ENCODE measurements around the gene GCAT.
A peak's percentile ranks its signal among the peaks of the same experiment; 100 is the strongest.

The GCAT gene

DNA sequence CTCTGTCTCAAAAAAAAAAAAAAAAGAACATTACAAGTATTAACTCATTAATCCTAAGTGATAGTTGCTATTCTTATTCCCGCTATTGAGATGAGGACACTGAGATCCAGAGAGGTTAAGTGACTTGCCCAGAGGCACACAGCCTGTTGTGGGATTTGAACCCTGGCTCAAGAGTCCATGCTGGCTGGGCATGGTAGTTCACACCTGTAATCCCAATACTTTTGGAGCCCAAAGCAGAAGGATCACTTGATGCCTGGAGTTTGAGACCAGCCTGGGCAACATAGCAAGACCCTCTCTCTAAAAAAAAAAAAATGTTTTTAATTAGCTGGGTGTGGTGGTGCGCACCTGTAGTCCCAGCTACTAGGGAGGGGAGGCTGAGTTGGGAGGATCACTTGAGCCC lies 4.1 kb downstream of the GCAT start:
- no peak for DNase-seq

DNA sequence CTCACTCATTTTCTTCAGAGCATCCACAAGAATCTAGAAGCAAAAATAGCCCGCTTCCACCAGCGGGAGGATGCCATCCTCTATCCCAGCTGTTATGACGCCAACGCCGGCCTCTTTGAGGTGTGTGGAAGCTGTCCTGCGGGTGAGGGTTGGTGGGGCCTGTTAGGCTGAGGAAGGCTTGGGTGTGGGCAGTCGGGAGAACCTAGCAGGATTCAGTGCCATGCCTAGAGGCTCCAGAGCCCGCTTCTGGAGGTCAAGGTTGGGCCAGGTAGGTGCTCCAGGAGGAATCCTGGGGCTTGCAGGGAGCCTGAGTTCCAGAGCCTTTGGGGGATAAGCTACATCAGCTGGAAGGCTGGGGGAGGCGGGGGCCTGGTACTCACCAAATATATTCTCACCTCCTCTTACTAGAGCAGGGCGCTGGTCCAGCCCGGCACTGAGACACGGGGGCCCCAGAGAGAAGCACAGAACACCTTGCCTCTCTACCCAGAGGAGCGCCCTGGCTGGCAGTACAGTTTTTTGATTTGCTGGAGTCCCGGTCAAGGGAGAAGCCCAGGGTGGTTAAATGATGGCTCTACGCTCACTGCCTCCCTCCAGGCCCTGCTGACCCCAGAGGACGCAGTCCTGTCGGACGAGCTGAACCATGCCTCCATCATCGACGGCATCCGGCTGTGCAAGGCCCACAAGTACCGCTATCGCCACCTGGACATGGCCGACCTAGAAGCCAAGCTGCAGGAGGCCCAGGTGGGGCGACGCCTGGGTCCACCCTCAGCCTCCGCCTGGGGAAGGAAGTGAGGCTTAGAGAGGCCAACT lies 5.3 kb downstream of the GCAT start:
- DNase-seq, result no peak

DNA sequence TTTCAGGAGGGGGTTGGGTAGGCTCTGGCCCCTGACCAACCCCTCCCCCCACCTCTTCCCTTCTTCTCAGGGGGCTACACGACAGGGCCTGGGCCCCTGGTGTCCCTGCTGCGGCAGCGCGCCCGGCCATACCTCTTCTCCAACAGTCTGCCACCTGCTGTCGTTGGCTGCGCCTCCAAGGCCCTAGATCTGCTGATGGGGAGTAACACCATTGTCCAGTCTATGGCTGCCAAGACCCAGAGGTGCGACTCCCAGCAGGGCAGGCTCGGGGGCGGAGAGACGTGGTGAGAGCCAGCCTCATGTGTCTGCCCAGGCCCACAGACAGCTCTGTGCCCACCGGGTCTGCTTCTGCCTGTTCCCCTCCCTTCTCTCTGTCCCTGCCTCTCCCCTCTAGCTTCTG lies 7.9 kb downstream of the GCAT start:
- no peak for DNase-seq

DNA sequence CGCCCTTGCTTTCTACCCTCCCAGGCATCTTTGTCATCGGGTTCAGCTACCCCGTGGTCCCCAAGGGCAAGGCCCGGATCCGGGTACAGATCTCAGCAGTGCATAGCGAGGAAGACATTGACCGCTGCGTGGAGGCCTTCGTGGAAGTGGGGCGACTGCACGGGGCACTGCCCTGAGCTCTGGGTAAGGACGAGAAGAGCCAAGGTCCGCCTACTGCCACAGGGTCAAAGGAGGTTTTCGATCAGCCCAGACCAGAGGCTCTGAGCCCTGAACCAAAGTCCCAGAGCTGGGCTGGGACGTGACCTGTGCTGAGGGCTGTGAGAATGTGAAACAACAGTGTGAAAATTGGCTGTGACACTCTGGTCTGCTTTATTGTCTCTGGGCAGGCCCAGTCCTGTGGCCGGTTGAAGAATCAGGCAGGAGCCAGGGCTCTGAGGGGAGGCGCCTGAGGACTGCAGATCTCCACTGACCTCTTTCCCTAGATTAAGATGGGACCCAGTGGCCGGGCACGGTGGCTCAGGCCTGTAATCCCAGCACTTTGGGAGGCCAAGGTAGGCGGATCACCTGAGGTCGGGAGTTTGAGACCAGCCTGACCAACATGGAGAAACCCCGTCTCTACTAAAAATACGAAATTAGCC lies 8.9 kb downstream of the GCAT start:
- no peak for DNase-seq

DNA sequence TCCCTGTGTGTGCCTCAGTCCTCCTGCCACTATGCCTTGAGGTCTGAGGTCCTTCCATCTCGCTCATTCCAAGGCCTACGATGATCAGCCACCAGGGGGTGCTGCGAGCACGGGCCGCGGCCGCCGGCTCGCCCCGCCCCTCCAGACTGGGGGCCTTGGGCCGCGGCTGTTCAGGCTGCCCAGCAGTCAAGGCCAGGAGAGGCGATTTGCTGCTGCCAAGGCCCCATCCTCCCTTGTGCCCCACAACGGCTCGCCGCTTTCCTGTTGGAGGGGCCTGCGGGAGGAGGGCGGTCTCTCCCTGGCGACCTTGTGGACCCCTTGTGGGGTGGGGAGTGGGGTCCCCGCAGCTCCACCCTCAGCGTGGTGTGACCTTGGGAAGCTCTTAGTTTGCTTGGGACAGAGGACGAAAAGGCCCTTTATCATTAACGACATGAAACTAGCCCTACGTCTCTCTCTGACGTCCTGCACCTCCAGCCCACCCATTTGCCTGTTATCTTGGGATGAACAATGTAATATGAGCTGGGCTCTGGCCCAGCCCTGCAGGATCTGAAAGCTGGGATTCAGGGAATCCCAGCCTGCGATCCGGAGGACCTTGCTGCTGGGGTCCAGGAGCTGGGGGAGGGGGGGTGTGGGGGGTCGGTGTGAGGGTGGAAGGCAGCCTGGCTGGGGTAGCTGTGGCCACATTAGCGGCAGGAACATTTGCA lies 10.1 kb downstream of the GCAT start:
- DNase-seq, result peak; percentile 82

DNA sequence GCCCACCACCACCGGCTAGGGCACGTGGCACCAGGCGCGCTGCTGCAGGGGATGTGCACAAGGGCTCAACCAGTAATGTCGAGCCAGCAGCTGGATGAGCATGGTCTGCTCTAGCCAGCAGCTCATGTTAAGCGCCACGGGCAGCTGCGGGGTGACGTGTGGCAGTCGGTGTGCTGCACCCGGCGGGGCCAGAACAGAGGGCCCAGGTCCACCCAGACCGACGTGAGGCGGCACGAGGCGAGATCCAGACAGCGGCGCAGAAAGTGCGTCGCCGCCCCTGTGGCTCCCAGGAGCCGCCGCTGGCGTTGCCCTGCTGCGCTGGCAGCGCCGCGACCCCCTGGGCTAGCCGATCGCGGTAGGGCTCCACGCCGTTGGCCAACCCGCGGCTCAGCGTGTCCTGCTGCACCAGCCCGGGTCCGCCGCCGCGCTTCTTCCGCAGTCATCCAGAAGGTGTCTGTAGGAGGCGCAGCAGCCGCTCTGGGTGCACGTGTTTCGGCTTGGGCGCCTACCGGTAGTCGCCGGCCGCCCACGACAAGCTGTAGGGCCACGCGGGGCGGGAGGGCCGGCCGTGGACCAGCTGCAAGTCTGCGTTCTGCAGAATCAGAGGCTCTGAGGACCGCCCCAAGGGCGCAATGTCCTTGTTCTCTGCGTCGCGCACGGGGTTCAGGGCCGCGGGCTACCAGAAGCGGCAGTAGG lies 10.8 kb downstream of the GCAT start:
- peak; percentile 53 for DNase-seq

DNA sequence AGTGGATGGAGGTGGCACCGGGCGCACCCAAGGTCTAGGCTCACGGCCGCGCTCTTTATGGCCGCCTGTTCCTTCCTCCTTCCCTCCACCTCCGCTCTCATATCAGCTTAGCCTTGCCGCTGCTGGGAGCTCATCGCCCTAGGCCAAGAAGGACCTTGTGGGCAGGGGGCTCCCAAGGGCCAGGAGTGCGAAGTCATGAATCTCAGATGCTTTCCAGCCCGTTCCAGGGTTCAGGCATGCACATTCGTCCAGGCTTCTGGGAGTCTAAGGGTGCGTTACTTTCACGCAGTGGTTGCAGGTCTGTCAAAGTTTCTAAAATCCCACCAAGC lies 11.3 kb downstream of the GCAT start:
- DNase-seq, result no peak

DNA sequence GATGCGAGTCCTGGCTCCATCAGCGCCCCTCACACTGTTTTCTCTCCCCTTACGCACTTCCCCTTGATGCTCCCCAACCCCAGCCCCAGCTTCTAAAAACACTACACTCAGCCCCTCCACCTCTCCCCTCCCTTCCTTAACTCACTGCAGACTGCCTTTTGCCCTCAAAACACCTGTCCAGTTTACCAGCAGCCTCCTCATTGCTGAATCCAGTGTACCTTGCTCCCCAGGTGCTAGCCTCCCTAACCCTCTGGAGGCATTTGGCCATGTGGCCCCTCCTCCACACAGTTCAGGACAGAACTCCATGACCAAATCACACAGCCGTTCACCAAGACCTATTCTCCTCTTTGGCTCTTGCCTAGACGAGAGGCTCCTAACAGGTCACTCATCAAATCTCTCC lies 12.6 kb downstream of the GCAT start:
- no peak for DNase-seq

DNA sequence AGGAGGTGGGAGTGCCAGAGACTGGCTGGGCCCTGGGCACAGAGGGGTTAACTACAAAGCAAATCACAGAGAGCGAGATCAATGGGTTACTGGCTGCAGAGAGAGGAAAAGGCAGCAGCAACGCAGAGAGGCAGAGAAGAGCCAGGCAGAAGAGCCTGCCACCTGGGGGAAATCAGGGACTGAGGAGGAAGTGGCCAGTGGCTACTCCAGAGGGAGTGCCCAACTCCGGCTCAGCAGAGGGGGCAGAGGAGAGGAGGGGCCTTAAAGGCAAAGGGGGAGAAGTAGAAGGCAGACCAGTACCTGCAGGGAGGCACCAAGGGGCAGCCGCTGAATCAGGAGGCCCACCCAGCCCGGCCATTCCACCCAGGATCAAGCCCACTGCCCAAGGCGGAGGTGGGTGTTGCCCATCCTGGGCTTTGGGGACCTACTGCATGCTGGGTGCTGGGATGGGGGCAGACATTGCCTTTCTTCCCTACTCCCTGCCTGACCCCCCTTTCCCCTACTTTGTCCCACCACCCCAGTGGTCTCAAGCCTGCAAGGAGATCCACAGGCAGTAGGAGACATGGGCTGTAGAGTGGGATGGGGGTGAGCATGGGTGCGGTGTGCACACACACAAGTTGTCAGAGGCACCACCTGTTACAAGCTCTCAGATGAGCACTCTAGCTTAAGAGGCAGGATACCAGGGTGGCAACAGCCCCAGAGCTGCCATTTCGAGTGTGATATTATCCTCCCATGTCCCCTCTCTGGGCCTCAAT lies 14.5 kb downstream of the GCAT start:
- no peak for DNase-seq

DNA sequence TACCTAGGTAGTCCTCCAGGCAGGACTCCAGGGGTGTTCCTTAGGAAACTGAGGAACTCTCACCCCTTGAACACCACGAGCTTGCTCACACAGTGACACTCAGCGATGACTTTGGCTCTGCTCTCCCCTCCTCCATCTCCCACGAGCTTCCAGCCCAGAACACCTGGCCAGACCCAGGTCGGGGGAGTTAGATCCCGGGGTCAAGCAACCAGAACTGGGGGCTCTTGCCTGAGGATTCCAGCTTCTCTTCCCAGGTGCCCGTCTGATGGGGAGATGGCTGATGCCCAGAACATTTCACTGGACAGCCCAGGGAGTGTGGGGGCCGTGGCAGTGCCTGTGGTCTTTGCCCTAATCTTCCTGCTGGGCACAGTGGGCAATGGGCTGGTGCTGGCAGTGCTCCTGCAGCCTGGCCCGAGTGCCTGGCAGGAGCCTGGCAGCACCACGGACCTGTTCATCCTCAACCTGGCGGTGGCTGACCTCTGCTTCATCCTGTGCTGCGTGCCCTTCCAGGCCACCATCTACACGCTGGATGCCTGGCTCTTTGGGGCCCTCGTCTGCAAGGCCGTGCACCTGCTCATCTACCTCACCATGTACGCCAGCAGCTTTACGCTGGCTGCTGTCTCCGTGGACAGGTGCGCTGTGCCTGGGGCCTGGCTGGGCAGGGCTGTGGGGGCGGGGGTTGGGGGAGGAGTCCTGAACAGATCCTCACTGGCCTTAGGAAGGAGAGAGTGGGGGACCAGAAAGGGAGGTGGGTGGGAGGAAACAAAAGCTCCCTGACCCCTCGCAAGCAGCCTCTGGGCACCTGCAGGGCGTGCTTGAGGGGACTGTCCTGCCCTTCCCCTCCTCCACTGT lies 15.6 kb downstream of the GCAT start, which contains the start of gene GALR3:
Gene GALR3, plus strand, starts transcription at position 249 of the 852 bp plus-strand sequence. Its CDS starts 25 bp downstream, at position 274.
- DNase-seq, result no peak

DNA sequence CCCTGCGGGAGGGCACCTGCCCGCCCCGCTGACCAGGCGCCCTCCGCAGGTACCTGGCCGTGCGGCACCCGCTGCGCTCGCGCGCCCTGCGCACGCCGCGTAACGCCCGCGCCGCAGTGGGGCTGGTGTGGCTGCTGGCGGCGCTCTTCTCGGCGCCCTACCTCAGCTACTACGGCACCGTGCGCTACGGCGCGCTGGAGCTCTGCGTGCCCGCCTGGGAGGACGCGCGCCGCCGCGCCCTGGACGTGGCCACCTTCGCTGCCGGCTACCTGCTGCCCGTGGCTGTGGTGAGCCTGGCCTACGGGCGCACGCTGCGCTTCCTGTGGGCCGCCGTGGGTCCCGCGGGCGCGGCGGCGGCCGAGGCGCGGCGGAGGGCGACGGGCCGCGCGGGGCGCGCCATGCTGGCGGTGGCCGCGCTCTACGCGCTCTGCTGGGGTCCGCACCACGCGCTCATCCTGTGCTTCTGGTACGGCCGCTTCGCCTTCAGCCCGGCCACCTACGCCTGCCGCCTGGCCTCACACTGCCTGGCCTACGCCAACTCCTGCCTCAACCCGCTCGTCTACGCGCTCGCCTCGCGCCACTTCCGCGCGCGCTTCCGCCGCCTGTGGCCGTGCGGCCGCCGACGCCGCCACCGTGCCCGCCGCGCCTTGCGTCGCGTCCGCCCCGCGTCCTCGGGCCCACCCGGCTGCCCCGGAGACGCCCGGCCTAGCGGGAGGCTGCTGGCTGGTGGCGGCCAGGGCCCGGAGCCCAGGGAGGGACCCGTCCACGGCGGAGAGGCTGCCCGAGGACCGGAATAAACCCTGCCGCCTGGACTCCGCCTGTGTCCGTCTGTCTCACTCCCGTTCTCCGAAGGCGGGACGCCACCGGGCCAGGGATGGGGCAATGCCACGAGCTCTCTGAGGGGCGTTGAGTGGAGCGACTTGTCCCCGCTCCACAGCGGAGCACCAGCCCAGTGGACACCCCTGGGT lies 17.2 kb downstream of the GCAT start:
- DNase-seq, result no peak

DNA sequence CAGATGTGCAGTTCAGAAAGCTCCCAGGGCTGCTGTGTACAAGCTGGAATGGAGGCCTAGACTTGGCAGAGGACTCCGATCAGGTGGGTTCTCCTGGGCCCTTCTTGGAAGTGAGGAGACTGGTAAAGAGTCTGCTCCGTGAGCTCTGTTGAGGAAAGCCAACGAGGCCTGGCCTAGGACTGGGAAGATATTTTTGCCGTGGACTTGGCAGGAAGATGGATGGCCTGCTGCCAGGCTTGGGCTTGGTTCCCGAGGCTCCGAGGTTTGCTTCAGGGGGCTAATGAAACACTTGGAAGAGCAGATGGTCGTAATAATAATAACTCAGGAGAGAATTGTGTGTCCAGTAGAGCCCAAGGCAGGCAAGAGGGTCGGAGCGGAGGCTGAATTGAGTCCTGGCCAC lies 19.3 kb downstream of the GCAT start:
- DNase-seq, result no peak

DNA sequence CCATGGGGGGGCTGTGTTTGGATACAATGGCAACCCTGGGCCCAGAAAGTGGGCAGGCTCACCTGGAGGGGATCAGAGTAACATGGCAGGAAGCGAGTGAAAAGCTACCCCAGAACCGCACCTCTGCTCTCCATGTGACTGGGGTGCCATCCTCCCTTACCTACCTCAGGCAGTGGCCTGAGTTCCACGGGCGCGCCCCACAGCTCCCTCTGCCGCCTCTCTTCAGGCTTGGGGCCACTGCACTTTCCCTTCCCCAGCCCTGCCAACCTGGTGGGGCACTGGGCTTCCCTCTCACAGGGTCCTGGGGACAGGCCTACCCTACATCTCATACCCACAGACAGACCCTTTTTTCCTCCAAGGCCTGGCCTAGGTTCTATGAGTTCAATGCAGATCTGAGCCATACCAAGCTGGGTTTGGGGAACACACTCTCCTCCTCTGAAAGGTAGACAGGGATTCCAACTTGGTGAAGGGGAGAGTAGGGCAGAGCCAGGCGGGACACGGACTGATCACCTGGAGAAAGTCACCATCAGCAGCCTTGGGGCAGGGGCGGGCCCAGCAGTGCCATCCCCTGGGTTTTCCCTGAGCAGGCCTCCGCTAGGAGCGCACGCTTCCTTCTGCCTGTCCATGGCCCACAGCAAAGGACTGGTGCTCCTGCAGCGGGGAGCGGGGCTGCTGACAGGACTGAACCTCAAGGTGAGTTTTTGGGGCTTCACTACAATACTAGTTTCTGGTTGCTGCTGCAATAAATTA lies 22.5 kb downstream of the GCAT start:
- DNase-seq, result no peak

DNA sequence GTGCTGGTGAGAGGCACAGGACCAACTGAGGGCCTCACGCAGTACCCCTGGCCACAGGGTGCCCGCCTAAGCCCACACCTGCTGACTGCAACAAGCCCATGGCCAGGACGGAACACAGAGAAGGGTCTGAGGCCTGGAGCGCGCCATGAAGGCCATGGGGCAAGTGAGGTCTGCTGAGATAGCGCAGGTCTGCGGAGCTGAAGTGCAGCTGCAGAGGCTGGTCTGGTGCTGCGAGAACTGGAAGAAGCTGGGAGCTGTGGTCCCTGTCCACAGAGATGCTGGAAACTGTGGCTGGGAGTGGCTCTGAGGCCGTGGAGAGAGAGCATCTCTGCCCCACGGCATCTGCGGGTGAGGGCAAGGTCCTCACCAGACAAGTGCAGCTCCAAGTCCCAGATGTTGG lies 23.7 kb downstream of the GCAT start:
- DNase-seq, result no peak

DNA sequence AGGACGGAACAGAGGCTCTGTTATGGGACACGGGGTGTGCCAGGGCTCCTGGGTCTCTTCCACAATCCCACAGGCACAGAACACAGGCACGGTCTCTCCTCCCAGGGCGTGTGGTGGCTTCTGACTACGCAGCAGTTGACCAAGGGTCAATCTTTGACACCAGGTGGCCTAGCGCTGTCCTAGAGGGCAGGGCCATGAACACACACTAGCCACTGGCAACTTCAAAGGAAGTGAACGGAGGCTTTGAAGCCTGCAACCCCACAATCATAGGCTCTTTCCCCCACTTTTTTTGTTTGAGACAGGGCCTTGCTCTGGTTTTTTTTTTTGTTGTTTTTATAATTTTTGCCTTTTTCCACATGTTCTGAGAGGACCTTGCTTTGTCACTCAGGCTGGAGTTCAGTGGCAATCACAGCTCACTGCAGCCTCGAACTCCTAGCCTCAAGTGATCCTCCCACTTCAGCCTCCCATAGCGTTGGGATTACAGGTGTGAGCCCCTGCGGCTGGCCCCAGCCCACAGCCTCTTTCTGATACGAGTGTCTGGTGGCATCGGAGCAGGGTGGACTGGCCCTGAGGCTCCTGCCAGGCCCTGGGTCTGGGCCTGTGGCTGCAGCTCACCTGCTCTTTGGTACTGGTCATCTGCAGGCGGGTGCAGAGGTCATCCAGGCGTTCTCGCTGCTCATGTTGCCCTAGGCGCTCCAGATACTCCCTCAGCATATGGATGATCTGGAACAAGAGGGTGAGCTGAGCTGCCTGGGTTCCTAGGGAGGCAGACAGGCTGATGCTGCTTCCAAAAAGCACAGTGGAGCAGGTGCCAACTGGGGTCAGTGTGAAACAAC lies 24.5 kb downstream of the GCAT start:
- no peak for DNase-seq

DNA sequence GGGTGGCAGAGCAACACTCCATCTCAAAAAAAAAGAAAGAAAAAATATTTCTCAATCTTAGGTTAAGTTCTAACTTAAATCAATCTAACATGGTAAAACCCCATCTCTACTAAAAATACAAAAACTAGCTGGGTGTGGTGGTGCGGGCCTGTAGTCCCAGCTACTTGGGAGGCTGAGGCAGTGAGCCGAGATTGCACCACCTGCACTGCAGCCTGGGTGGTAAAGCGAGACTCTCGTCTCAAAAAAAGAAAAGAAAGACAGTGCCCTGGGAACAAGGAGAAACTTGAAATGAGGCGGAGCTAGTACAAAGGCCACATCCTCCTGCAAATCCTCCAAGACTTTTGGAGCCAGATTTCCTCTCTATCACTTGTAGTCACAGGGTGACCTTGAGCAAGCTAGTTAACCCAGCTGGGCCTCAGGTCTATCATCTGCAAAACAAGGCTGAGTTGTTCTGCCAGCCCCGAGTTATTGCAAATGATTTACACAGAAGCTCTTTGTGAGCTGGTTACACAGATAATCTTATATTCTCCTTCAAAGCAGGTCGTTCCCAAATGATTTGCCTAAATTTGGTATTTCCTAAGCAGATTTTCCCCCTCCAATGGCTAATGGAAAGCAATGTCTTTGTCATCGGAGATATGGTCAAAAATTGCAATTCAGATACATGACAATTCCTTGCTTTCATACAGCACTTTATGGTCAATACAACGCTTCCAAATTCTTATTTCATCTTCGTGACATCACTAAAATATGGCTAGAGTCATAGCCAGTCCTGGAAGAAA lies 34.5 kb downstream of the GCAT start:
- no peak for DNase-seq

DNA sequence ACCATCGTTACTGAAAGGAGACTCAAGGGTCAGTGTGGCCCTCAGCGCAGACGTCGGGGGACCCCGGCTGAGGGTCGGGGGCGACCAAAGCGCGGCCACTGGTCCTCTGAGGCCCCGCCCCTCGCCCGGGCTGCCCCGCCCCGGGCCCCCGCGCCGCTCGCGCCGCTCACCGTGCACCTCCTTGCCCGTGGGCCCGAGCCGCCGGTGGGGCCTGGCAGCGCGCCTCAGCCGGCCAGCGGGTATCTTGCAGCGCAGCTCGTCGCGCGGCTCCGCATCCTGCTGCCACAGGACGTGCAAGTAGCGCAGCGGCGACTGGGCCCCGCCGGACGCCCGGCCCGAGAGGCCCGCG lies 36.0 kb downstream of the GCAT start:
- DNase-seq, result peak; percentile 44

DNA sequence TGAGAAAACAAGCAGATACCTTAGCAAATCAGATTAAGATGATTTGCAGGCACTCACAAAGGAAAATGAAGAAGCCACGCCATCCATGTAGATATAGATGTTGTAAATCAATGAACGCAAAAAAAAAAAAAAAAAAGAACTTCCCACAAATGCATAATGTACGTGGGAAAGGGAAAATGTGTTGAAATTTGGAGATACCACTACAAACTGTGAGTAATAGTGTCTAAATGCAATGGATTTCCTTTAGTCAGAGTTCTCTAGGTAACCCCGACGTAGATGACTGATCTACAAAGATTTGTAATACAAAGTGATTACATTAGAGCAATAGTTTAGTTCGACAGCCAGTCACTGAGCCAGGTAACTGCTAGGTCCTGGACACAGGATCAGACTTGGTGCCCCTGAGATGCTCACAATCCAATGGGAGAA lies 37.2 kb downstream of the GCAT start:
- DNase-seq, result no peak
